Prostate gland (tissue), 2 donors: ENCODE data around the gene CD9. TPM values are rescaled to one million over a fixed set of nuclear protein-coding genes. Genes with fewer than 3 reads are reported as not detected.

Experiments
- DNase-seq: peaks from one replicate; pipeline ENCODE4 v3.0.0-alpha.2; 2019; ENCODE audit warnings: low spot score
- H3K27ac ChIP-seq, 2 donors: fragments of 200-600 bp; sonication (generic); 2 replicates each; pipeline ENCODE4 v1.5.1; 2017 to 2019
- H3K27me3 ChIP-seq: fragments of 200-600 bp; sonication (generic); replicated peaks from 2 replicates; pipeline ENCODE4 v1.5.1; 2019; ENCODE audit not compliant: insufficient read depth
- H3K36me3 ChIP-seq, 2 donors: fragments of 200-600 bp; sonication (generic); 1 replicate in 1 of 2; 2 replicates in 1 of 2; pipeline versions ENCODE4 v1.5.1 to v1.8.1; 2017 to 2019
- H3K4me1 ChIP-seq: fragments of 200-600 bp; sonication (generic); replicated peaks from 2 replicates; pipeline ENCODE4 v1.5.1; 2019
- H3K4me3 ChIP-seq, 2 donors: fragments of 200-600 bp; sonication (generic); 2 replicates each; pipeline ENCODE4 v1.5.1; 2017 to 2019
- H3K9me3 ChIP-seq: fragments of 200-600 bp; sonication (generic); 2 replicates; pipeline ENCODE4 v1.5.1; 2017
- POLR2A ChIP-seq: fragments of 450-650 bp; IDR thresholded peaks from one replicate; pipeline ENCODE4 v1.6.1; 2016; ENCODE audit warnings: antibody characterized with exemption, mild to moderate bottlenecking
- POLR2AphosphoS5 ChIP-seq: sonication (generic); formaldehyde crosslinking; IDR thresholded peaks from one replicate; pipeline ENCODE4 v1.6.1; 2017; ENCODE audit warnings: antibody characterized with exemption
- WGBS: methylation state at CpG from one replicate; pipeline ENCODE4 v1.1.5; 2018; 5-methylcytosine and 5-hydroxymethylcytosine counted together
- intact Hi-C: fragments of 100-400 bp; cut with DNase I; formaldehyde crosslinking; loops from one replicate; pipeline ENCODE4 v1.14.2; 2022
- total RNA-seq, 2 donors: library from RNA; depleted of rRNA; stranded (reverse); fragments of >200 nt; gene quantifications; one replicate each; pipeline ENCODE4 v1.1.0, GENCODE V29; 2016
- TF ChIP-seq, protein P1 (sequence below), 4 experiments: fragments of 200-600 bp in 2 of 4; fragments of 450-650 bp in 2 of 4; sonication (generic) in 2 of 4; IDR thresholded peaks; 1 replicate in 3 of 4; 2 replicates in 1 of 4; pipeline ENCODE4 v1.5.1; 2016 to 2019; ENCODE audit warnings: antibody characterized with exemption in 4 of 4, mild to moderate bottlenecking in 2 of 4, moderate library complexity in 2 of 4

The CD9 gene
- total RNA-seq, 2 donors from 2014 or later = 198 to 845 TPM

DNA sequence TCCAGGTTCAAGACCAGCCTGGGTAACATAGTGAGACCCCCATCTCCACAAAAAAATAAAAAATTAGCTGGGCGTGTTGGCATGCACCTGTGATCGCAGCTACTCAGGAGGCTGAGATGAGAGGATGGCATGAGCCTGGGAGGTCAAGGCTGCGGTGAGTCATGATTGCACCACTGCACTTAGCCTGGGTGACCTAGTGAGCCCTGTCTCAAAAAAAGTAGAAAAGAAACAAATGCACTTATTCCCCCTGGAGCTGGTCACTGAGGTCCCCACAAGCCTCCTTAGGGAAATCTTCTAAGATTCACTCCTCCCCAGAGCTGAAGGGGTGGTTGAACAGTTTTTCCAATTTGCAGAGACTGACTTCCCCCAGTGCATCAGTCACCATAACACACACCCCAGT is 1.6 kb downstream of the CD9 start:
- Histone ChIP-seq H3K4me3 (peak overlapping the region; percentile 98 to 99), H3K4me1 (peaks cover 57% of the 10 kb centered on the region), H3K27ac (peak overlapping the region; percentile 98), H3K36me3 (no peaks in the 10 kb centered on the region), H3K27me3 (no peaks in the 10 kb centered on the region), H3K9me3 (no peaks in the 10 kb centered on the region)
- intact Hi-C loops = loop anchor here (2.0 kb wide), 1 partner anchor 29 kb away; no protein-coding TSS in a partner anchor
- no peak for DNase-seq
- TF ChIP-seq POLR2A (no peak), POLR2AphosphoS5 (no peak)
- TF ChIP-seq, protein P1, sequence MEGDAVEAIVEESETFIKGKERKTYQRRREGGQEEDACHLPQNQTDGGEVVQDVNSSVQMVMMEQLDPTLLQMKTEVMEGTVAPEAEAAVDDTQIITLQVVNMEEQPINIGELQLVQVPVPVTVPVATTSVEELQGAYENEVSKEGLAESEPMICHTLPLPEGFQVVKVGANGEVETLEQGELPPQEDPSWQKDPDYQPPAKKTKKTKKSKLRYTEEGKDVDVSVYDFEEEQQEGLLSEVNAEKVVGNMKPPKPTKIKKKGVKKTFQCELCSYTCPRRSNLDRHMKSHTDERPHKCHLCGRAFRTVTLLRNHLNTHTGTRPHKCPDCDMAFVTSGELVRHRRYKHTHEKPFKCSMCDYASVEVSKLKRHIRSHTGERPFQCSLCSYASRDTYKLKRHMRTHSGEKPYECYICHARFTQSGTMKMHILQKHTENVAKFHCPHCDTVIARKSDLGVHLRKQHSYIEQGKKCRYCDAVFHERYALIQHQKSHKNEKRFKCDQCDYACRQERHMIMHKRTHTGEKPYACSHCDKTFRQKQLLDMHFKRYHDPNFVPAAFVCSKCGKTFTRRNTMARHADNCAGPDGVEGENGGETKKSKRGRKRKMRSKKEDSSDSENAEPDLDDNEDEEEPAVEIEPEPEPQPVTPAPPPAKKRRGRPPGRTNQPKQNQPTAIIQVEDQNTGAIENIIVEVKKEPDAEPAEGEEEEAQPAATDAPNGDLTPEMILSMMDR (IDR thresholded peaks at IDR 0.05) = no peak
- WGBS = 51% methylated on average over 3 of the region's 3 CpGs

DNA sequence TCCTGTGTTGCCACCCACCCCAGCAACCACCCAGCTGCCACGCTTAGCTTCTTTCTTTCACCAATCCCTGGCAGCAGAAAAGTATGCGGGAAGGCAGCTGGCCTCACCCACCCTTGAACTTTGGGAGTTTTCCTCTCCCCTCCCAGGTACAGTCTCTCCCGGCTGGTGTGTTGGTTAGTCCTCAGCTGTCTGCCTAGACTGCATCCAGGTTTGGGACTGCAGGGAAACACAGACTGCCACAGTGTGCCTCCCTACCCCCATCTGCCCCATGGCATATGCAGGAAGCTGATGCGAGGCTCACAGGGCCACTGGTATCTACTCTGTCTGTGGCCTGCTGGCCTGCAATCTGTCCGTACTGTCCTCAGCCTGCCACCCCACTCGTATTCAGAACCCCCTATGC is 2.1 kb downstream of the CD9 start:
- DNase-seq = no peak
- TF ChIP-seq POLR2AphosphoS5 (no peak), POLR2A (no peak)
- TF ChIP-seq, protein P1 (IDR thresholded peaks at IDR 0.05) = no peak
- Histone ChIP-seq H3K27me3 (no peaks in the 10 kb centered on the region), H3K4me3 (peak overlapping the region; percentile 98 to 99), H3K4me1 (peaks cover 57% of the 10 kb centered on the region), H3K27ac (peak overlapping the region; percentile 98), H3K9me3 (no peaks in the 10 kb centered on the region), H3K36me3 (no peaks in the 10 kb centered on the region)
- intact Hi-C loops = no loop called here
- 18% methylated on average over 6 of the region's 6 CpGs for WGBS

DNA sequence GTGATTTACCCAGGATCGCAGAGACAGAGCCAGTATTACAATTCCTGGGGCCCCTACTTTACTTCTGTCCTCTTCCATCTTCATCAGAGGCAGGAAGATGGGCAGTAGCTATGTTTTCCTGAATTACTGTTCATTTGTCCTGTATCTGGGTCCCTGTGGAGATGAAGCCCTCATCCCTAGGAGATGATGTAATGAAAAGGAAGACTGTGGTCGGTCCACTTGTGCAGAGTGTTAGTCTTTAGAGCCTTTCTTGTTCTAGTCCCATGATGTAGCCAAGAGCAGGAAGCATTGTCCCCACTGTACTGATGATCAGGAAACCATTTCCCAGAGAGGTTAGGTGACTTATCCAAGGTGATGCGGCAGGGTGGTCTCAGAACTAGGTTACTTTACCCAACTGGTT is 2.6 kb downstream of the CD9 start:
- Histone ChIP-seq H3K9me3 (no peaks in the 10 kb centered on the region), H3K4me1 (peaks cover 56% of the 10 kb centered on the region), H3K27me3 (no peaks in the 10 kb centered on the region), H3K27ac (peak overlapping the region; percentile 98), H3K36me3 (no peaks in the 10 kb centered on the region), H3K4me3 (peak overlapping the region; percentile 98 to 99)
- TF ChIP-seq POLR2A (no peak), POLR2AphosphoS5 (no peak)
- no peak for DNase-seq
- intact Hi-C loops = no loop called here
- 67% methylated on average over 3 of the region's 3 CpGs for WGBS

DNA sequence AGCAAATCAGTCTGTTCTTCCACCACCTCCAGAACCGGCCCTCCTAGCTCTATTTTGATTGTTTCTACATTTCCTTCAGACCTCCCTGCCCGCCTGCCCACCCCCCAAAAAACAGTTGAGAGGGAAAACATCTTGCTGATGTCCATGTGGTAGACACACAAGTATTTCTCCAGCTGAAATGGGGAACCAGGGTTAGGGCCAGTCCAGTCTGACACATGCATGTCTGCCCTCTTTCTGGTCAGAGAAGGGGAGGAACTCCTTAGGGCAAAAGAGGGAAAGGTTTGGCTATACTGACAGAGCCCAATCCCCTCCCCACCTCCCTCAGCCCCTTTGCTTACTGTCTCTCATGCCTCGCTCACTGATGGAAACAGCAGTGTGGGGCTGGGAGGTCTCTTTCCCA is 3.4 kb downstream of the CD9 start:
- no peak for DNase-seq
- TF ChIP-seq POLR2A (no peak), POLR2AphosphoS5 (no peak)
- TF ChIP-seq, protein P1 (IDR thresholded peaks at IDR 0.05) = no peak
- Histone ChIP-seq H3K27ac (peak overlapping the region; percentile 98), H3K9me3 (no peaks in the 10 kb centered on the region), H3K36me3 (no peaks in the 10 kb centered on the region), H3K27me3 (no peaks in the 10 kb centered on the region), H3K4me3 (peak overlapping the region in 1 of 2 donors; percentile 99), H3K4me1 (peaks cover 55% of the 10 kb centered on the region)
- WGBS = 87% methylated on average over 3 of the region's 3 CpGs
- intact Hi-C loops = no loop called here

DNA sequence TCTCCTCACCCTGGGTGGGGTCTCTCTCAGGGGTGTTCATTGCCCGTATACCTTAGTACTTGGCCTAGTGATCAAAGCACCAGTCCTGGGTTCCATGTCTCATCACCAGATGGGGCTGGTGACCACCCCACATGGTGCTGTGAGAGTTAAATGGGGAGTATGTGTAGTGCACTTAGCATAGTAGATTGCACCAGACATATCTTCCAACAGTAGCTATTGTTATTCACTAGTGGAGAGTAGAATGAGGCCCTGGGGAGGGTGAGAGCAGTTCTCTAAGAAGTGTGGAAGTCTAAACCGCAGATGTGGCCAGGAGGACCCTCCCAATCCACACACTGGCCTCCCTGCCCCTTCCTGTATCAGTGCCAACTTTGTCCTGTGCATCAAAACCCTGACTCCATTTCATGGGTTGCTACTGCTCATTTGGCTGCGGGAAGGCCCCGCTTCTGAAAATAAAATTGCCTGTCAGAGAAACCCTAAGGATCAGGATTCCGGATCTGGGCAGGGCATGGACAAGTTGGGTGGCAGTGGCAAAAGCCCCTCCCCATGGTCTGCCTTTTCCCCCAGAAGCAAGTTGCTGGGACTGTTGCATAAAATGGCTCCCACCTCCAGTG is 4.4 kb downstream of the CD9 start:
- Histone ChIP-seq H3K27me3 (no peaks in the 10 kb centered on the region), H3K4me1 (peaks cover 46% of the 10 kb centered on the region)

More for the DNA sequence above, 4.4 kb downstream of the CD9 start:
- TF ChIP-seq POLR2AphosphoS5 (no peak), POLR2A (no peak)
- TF ChIP-seq, protein P1 (IDR thresholded peaks at IDR 0.05) = no peak
- no peaks in the 10 kb centered on the region for H3K9me3 ChIP-seq
- 44% methylated on average over 5 of the region's 5 CpGs for WGBS
- peak overlapping the region; percentile 98 for H3K27ac ChIP-seq
- H3K36me3 ChIP-seq = no peaks in the 10 kb centered on the region
- intact Hi-C loops = no loop called here
- DNase-seq = no peak
- H3K4me3 ChIP-seq = peak overlapping the region in 1 of 2 donors; percentile 99
